EH (cell line): ENCODE data around the gene EML3.

Source experiments
- DNase-seq: peaks from one replicate; pipeline ENCODE4 v3.0.0-alpha.2; 2015; ENCODE audit warnings: low read depth

The EML3 gene

GRCh38 chr11:62552485-62553079 is 60.0 kb downstream of the EML3 start:
- peak; percentile 55 for DNase-seq
